OCI-LY1 (cell line): Measurements from ENCODE around the gene PKP3.

Experiments used
- CTCF ChIP-seq: fragments of 200-600 bp; sonication (generic), shearing (Covaris generic); IDR thresholded peaks from 2 replicates; pipeline ENCODE4 v1.5.1; 2017; ENCODE audit warnings: mild to moderate bottlenecking, antibody characterized with exemption, low read length, moderate library complexity, mixed read lengths
- EZH2 ChIP-seq: fragments of 200-600 bp; sonication (generic), shearing (Covaris generic); IDR thresholded peaks from 2 replicates; pipeline ENCODE4 v1.8.0; 2017; ENCODE audit warnings: borderline replicate concordance, mixed run types, mild to moderate bottlenecking, antibody characterized with exemption, low read length, moderate library complexity, mixed read lengths

DNA sequence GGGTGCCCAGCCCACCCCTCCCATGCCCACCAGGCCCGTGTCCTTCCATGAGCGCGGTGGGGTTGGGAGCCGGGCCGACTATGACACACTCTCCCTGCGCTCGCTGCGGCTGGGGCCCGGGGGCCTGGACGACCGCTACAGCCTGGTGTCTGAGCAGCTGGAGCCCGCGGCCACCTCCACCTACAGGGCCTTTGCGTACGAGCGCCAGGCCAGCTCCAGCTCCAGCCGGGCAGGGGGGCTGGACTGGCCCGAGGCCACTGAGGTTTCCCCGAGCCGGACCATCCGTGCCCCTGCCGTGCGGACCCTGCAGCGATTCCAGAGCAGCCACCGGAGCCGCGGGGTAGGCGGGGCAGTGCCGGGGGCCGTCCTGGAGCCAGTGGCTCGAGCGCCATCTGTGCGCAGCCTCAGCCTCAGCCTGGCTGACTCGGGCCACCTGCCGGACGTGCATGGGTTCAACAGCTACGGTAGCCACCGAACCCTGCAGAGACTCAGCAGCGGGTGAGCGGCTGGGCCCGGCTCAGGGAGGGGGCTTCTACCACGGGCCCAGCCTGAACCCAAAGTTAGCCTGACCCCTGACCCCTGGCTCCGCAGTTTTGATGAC, 3.0 kb downstream of the PKP3 start:
- TF ChIP-seq EZH2: no peak
- TF ChIP-seq CTCF: peak; percentile 44
